GM19438 (cell line): ENCODE data around the gene MAML3.

Experiments
- ATAC-seq: cut with Tn5 transposase; IDR thresholded peaks from one replicate; pipeline ENCODE4 v1.9.1; 2021; ENCODE audit warnings: low read depth; ENCODE audit not compliant: unreplicated experiment

MAML3 gene

DNA sequence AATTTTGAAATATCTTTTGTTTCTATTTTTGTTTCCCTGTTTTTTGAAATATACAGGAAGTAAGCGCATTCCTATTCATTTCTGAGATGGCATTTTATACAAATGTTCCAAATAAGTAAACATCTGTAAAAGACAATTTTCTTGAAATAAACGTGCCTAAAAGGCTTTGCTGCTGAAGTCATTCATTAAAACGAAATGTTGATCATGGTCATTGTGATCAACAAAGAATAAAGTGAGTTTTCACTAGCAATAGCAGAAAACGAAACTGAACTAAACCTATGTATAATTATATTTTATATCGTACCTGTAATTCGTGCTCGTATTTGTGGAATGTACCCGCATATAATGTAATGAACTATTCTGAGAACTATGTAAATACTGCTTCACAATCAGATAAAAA lies 267.2 kb downstream of the MAML3 start:
- ATAC-seq: no peak

DNA sequence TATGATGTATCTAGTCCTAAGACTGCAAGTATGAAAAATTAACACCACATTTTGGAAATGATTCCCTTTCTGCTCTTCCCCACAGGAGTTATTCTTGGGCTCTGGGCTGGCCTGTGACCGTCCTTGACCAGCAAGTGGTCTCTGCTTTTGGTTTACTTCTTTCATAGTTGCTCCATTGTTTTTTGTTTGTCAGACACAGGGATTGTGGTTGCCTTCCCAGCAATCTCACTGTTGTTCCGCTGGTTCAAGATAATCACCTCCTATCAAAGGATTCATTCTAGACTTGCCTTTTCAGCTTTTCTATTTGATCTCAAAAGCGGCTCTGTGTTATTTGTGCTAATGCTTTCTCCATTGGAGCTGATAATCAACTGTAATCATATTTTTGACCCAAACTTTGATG lies 269.5 kb downstream of the MAML3 start:
- ATAC-seq: no peak

DNA sequence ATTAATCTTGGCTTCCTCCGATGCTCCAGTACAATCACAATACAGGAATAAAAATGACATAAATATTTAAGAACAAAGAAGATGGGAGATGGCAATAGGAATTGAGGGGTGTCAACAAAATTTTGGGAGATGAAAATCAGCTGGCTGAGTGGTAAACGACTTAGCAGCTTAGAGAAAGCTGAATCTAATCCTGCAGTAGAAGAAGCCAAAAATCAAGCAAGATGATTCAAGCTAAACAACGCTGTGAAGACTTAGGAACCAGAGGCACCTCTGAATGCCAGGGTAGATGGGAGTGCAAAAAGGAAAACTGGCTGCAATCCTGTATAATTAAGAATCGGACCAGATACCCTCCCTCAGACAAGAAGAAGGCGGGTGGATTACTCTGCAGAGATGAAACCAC lies 273.1 kb downstream of the MAML3 start:
- ATAC-seq: no peak

DNA sequence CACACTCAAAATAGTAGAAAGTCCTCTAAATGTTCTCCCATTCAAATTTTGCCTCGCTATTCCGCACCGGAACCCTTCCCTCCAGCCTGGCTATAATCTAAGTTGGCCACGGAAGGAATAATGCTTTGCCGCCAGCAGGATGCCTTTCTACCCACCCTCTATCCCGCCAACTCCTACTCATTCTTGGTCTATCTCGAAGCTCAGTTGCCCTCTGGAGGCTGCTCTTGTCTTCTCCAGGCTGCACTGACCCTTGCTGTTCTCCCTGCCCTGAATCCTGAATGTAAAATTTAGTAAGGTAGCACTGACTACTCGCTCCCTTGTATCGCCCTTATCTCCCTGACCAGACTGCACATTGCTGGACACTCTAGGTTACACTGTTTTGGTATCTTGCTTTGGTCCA lies 275.9 kb downstream of the MAML3 start:
- no peak for ATAC-seq

DNA sequence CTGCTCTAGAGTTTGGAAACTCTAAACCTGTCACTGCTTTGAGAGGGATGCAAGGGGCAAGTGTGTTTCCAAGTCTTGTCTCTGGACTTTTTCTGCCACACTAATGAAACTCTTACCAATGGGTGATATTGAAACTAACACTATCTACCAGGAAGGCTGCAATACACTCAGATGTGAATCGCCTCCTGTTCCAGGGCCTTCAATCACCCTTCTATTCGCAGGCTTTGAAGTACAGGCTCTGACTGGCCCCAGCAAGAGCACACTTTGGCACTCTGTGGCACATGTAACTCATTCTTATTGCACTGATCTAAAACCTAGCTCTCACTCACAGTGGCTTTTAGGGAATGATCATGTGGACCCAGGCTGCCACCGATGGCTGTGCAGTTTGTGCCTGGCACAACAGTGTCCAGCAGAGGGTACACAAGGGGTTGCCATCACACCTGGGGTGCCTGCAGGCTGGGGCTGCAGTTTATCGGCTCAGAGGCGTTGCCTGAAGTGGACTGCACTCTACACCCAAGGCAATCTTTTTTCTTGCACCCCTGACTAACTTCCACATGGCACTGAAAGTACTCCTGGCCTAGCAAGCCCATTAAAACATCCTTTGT lies 277.5 kb downstream of the MAML3 start:
- no peak for ATAC-seq

DNA sequence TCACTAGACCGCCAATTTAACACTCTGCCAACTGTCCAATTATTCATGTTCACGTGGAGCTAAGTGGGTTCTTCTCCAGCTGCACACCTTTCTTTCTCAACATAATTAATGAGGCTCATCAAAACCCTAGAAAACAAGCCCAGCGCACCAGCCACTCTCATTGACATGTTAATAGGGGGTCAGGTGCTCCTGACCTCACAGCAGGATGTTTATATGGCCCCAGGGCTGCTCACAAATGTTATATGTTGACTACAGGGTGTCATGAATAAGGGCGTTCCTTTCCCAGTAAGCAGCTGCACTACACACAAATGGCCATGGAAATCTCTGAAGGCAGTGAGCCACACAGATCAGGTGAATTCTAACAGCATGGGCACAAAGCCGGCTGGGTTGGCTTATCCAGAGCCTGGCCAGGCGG lies 278.6 kb downstream of the MAML3 start:
- no peak for ATAC-seq

DNA sequence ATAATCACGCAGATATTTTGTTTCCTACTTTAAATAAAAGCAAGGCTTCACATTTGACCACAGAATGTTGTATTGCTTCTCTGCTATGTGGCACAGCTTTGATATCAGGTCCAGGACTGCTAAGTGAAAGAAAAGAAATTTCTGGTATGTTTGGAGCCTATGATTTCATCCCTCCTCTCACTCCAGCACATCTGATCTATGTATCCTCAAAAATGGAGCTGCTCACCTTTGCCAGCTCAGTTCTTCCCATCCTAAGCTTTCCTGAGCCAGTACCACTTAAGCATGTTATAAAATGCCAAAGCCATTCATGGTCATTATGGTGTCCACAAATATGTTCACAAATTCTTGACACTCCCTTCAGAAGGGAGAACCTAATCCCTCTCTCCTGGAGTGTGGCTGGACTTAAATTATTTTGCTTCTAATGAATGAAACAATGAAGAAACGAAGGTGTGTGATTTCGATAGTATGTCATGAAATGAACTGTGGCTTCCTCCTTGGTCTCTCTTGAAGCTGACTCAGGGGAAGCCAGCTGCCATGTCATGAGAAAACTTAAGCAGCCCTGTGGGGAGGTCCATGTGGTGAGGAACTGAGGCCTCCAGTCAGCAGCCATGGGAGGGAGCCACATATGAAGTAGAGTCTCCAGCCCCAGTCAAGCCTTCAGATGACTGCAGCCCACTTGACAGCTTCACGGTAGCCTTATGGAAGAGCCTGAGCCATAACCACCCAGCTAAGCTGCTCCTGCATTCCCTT lies 280.7 kb downstream of the MAML3 start:
- ATAC-seq: no peak

DNA sequence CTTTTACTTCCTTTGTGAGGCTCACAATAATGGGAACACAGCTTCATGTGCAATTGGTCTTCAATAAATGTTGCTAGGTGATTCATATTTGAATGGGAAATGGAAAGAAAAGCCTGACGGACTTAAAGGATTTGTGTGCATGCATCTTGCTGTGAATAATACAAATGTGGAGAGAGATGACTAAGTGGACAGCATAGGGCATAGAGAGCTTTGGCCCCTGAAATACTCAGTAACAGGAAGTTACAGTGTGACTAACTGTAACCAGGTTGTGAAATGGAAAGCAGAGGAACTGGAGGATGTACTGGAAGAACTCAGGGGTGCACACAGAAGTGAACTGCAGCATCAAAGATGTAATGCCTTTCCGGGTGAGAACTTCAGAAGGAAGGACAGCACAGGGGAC lies 281.7 kb downstream of the MAML3 start:
- no peak for ATAC-seq

DNA sequence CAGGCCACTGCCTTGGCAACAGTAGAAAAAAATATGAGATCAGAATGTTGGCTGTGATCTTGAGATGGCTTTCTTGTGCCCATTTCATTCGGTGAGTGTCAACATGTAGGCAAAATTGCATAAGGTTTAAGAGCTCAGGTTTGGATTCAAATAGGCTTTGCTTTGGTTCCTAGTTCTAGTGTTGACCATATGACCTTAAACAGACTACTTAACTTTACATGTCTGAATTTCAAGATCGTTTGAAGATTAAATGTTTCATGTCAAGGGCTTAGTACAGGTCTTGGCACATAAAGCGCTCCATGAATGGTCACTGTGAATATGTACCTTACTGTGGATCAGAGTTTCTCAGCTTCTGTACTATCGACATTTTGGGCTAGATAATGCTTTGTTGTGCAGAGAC lies 284.2 kb downstream of the MAML3 start:
- no peak for ATAC-seq

DNA sequence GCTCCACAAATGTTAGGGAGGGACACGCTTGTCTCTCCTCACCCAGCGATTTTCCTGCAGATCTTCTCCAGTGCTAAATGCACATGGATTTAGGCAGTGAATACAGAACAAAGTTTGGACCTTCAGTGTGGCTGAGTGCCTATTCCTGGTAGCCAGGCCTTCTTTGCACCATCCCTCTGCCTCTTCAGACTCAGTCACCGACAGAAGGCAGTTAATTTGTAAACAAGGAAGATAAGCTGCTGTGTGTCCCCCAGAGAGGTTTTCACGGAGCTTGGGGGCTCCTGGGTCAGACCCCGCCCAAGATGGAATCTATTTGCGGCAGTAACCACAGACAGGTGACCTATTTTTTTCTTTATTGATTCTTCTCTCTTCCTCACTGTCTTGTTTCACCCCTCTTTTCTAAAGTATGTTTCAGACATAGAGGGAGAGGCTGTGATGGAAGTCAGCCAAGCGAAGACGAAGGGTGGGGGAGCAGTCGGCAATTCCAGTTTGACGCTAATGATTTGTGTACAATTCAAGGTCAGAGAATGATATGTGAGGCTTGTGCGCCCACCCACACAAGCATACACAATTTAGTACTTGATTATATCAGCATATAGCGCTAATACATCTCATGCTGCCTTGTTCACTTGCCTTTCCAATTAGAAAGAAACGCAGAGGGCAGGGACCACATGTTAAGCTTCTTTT lies 287.6 kb downstream of the MAML3 start:
- ATAC-seq: no peak

DNA sequence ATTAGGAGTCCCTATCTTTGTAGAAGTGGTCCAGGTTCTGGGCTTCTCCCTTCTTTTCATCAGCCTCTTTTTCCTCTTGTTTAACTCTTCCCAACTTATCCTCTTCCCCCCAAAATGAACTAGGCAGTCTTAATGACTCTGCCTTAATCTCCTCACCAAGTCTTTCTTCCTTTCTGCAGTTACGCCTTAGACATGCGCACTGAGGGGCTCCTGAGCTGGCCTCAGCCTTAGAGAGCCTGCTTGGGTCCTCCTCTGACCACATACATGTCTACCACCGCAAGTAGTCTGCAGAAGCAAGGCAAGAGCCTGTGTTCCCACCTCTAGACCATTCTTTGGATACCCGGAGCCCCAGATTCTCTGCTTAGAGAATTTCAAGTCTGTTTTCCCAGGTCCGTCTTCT lies 288.4 kb downstream of the MAML3 start:
- no peak for ATAC-seq

DNA sequence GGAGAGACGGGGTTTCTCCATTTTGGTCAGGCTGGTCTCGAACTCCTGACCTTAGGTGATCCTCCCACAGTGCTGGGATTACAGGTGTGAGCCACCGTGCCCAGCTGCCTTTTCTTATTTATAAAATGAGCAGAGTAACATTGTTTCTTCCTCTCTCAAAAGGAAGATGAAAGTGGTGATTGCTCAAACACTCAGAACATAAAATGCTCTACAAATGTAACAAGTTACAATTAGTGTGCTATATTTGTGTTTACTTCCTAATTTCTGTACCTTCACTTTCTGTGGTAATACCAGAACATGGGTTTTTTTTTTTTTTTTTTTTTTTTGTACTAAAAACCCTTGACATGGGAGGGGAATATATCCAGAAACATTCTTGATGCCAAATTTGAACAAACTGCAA lies 290.5 kb downstream of the MAML3 start:
- no peak for ATAC-seq

DNA sequence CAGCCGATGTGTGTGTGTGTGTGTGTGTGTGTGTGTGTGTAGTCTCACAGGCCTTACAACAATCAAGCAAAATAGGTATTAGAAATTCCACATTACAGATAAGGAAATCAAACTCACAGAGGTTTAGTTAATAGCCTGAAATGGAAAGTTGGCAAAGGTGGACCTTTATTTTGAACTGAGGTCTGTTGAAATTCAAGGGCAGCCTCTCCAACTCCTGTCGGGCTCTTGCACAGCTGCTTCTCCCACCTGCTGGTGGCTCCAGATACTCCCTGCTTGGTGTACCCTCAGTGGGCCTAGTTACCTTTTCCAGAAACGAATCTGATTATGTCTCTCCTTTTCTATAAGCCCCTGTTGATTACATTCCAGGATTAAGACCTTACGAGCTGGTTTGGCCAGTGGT lies 292.5 kb downstream of the MAML3 start:
- no peak for ATAC-seq

DNA sequence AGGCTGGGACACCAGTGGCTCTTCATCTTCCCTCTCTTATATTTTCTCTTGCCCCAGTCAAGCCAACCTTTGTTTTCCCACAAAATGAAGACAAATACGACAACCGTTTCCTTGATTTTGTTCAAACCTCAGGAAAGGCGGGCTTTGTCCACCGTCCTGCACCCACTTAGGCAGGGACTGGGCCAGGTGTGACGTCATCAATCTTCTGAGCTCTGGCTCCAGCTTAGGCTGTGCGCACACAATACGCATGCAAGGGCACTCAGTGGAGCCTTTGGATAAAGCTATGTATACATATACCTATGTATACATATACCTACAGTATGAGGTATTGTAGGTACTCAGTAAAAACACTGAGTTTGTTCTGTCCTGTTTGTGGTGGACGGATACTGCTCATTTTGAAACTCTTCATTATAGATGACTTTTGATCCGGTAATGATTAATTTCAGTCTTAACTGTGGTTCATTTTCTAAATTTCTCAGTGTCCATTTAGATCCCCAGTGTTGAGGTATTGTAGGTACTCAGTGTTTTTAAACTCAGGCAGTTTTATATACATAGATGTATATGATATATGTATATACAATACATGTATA lies 293.5 kb downstream of the MAML3 start:
- no peak for ATAC-seq

DNA sequence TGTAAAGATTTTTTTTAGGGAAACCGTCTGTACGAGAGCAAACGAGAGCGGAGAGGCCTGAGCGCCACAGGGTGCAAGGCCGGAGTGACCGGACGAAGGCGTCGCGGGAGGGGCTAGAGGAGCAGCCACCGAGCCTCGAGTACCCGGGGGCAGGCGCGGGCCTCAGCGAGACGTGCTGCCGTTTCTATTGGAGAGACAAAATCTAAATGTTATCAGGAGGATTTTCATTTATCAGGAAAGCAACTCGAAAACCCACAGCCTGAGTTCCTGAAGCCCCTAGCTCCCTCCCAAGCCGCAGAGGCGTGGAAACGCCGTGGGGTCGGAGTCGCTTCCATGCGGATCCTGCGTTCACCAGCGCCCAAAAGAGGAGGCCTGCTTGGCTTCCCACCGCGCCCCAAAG lies 294.1 kb downstream of the MAML3 start:
- ATAC-seq: no peak

DNA sequence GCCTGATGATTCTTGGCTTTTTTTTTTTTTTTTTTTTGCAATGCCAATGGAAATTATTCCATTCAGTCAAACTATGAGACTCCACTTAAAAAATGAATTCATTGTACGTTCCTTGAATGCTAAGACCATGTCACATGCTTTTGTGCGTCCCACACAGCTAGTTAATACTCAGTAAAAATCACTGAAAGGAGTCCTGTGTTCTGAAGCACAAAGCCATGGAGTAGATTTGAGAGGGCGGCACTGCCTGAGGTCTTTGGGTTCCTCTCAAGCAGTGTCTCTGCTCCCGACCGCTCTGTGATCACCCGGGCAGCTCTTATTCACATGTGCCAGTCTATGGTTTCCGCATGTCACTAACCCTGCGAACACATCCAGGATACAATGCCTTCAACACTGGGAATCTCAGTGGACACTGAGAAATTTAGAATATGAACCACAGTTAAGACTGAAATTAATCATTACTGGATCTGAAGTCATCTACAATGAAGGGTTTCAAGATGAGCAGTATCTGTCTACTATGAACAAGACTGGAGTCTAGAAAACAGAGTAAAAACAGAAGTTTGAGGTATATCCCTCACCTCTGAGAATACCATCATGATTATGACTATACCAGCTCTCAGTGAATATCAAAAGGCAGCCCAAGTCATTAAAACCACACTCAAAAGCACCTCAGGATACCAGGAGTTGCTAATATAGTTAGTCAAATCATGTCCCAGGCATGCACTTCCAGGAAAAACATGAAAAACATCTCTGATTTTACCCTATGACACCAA lies 295.4 kb downstream of the MAML3 start:
- peak; percentile 90 for ATAC-seq

DNA sequence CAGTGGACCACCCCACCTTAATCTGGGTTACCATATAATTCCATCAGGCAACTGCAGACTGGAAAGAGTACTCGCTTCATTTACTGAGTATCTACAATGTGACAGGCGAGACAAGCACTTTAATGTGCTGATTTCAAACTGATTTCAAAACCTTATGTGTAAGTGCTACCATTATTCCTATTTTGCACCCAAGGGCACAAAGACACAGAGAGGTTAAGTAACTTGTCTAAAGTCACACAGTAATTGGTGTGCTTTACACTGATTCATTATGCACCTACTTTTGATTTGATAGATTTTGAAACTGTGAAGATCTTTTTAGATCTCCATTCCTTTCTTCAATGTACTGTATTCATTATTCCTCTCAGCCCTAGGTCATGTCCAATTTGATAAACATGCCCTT lies 296.0 kb downstream of the MAML3 start:
- ATAC-seq: no peak

DNA sequence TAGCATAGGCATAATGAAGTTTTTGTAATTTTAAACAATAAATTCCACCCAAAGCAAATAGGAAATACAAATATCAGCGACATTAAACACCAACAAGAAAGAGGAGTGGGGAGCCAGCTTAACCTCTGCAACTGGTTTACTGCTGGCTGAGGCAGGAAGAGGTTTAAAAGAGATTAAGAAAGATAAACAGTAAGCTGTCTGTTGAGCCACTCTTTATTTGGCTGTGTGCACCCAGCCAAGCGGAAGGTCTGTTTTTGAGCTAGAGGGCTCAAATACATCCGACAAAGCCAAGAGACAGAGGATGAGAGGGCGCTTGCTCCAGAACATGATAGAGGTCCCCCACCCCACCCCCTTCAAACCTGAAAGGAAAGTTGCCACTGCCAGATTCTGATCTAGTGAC lies 297.0 kb downstream of the MAML3 start:
- no peak for ATAC-seq

DNA sequence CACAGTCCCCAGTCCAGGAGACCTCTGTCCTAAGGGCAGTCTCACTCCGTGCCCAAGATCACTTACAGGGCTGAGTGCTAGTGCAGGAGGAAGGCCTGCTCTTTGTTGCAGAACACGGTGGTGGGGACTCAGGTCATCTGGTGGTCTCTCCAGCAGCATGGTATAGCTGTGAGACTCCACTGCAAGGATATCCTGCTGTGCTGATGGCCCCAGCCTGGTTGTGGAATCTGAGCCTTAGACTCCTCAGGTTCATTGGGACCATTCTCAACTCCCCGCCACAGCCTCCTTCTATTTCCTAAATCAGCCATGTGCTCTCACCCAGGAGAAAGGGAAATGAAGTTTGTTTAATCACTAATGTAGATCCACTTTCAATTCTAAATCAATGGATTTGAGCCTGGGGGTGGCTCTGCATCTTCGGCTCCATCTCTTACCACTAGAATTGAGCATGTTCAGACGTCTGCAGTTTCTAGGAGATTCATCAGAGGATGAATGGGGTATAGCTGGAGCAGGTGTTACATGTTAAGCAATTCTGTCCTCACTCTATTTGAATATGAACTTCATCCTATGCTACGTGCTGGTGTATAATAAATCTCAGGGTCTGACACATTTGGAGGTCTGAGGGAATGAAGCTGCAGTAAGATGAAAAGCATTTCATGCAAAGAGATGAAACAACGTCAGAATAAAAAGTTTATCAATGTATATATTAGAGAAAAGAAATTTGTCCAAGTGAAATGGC lies 299.1 kb downstream of the MAML3 start:
- ATAC-seq: no peak

DNA sequence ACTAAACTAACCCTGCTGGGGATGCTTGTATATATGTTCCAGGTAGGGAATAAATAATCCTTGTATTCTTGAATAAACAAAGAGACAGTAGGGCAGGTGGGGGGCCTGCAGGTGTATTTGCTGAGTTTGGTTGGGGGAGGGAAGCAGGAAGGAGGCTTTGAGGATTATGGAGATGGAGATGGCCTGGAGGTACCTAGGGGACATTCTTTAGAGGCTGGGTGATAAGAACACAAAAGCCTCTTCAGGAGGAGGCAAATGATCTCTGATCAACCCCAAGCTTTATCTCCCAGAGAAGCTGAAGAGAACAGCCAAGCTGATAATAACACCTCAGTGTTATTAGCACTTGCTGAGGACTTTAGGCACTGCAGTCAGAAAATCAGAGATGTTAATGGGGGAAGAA lies 300.7 kb downstream of the MAML3 start:
- ATAC-seq: no peak
